Measurements from ENCODE around the gene RAB19. TPM values are rescaled to one million over a fixed set of nuclear protein-coding genes. Genes with fewer than 3 reads are reported as not detected.

RAB19 gene
- total and polyA plus RNA-seq, 4 donors: 0.24 to 3.2 (median 2.0) TPM

DNA sequence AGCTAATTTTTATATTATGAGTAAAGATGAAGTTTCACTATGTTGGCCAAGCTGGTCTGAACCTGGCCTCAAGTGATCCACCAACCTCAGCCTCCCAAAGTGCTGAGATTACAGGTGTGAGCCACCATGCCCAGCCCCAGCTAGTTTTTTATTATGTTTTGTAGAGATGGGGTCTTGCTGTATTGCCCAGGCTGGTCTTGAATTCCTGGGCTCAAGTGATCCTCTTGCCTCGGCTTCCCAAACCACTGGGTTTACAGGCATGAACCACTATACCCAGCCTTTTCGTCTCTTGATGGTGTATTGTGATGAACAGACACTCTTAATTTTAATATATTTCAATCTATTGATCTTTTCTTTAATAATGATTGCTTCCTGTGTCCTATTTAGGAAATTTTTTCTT is 17.7 kb downstream of the RAB19 start:
- no peak for ATAC-seq (ENCODE audit: insufficient read depth, low FRiP score)
- WGBS, 2 donors: 96 to 100% methylated on average over 2 of the region's 2 CpGs
- TF ChIP-seq, protein P1, sequence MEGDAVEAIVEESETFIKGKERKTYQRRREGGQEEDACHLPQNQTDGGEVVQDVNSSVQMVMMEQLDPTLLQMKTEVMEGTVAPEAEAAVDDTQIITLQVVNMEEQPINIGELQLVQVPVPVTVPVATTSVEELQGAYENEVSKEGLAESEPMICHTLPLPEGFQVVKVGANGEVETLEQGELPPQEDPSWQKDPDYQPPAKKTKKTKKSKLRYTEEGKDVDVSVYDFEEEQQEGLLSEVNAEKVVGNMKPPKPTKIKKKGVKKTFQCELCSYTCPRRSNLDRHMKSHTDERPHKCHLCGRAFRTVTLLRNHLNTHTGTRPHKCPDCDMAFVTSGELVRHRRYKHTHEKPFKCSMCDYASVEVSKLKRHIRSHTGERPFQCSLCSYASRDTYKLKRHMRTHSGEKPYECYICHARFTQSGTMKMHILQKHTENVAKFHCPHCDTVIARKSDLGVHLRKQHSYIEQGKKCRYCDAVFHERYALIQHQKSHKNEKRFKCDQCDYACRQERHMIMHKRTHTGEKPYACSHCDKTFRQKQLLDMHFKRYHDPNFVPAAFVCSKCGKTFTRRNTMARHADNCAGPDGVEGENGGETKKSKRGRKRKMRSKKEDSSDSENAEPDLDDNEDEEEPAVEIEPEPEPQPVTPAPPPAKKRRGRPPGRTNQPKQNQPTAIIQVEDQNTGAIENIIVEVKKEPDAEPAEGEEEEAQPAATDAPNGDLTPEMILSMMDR (IDR thresholded peaks at IDR 0.05; ENCODE audit: control extremely low read depth, extremely low read depth): no peak

DNA sequence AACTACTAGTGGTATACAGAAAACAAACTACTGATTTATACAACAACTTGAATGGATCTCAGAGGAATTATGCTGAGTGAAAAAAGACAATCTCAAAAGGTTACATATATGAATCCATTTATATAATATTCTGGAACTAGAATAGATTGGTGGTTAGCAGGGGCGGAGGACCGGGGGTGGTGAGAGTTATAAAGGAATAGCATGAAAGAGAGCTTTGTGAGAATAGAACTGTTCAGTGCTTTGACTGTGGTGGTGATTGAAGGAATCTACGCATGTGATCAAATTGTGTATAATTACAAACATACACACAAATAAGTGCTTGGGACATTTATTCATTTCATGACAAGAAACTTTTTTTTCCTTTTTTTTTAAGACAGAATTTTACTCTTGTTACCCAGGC is 19.6 kb downstream of the RAB19 start:
- H3K9ac ChIP-seq (ENCODE audit: insufficient read depth in 1 of 2, low read length in 2 of 2): no peak overlapping the region
- DNase-seq (no peak), ATAC-seq (ENCODE audit: insufficient read depth, low FRiP score) (no peak)
- H3K27ac ChIP-seq (ENCODE audit: low read depth in 1 of 2, low read length in 1 of 2): no peak overlapping the region
- H3K9me3 ChIP-seq (ENCODE audit: control insufficient read depth in 4 of 4, insufficient read depth in 3 of 4, low read length in 3 of 4): no peaks in the 10 kb centered on the region
- no peaks in the 10 kb centered on the region for H3K36me3 ChIP-seq (ENCODE audit: control insufficient read depth in 4 of 4, insufficient read depth in 4 of 4, low read length in 4 of 4)
- no peak overlapping the region for H3K4me3 ChIP-seq
- H3K4me1 ChIP-seq (ENCODE audit: control insufficient read depth in 5 of 5, insufficient read depth in 5 of 5, low read length in 5 of 5): no peaks in the 10 kb centered on the region
- H3K27me3 ChIP-seq (ENCODE audit: control insufficient read depth in 3 of 3, insufficient read depth in 3 of 3, low read length in 2 of 3): no peaks in the 10 kb centered on the region
- TF ChIP-seq, protein P1 (IDR thresholded peaks at IDR 0.05; ENCODE audit: control extremely low read depth, extremely low read depth): no peak
- 95 to 96% methylated on average over 3 of the region's 3 CpGs for WGBS, 2 donors

More for the DNA sequence above, 17.7 kb downstream of the RAB19 start:
- no peak overlapping the region for H3K4me3 ChIP-seq
- no peak for DNase-seq
- H3K27ac ChIP-seq (ENCODE audit: low read depth in 1 of 2, low read length in 1 of 2): no peak overlapping the region
- no peak overlapping the region for H3K9ac ChIP-seq (ENCODE audit: insufficient read depth in 1 of 2, low read length in 2 of 2)
- H3K4me1 ChIP-seq (ENCODE audit: control insufficient read depth in 5 of 5, insufficient read depth in 5 of 5, low read length in 5 of 5): no peaks in the 10 kb centered on the region
- no peaks in the 10 kb centered on the region for H3K36me3 ChIP-seq (ENCODE audit: control insufficient read depth in 4 of 4, insufficient read depth in 4 of 4, low read length in 4 of 4)
- peaks cover 0 to 2% (median 0%) of the 10 kb centered on the region in 4 donors for H3K9me3 ChIP-seq (ENCODE audit: control insufficient read depth in 4 of 4, insufficient read depth in 3 of 4, low read length in 3 of 4)
- H3K27me3 ChIP-seq (ENCODE audit: control insufficient read depth in 3 of 3, insufficient read depth in 3 of 3, low read length in 2 of 3): no peaks in the 10 kb centered on the region

DNA sequence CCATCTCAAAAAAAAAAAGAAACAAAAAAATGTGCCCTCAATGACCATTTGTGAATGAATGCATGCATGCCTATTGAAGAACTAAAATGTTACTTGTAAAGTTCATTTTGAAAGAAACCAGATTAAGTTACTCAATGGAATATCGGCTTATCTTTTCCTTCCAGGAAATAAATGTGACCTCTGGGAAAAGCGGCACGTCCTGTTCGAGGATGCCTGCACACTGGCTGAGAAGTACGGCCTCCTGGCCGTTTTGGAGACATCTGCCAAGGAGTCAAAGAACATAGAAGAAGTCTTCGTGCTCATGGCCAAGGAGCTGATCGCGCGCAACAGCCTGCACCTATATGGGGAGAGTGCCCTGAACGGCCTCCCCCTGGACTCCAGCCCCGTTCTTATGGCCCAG is 21.9 kb downstream of the RAB19 start:
- Histone ChIP-seq H3K4me3 (no peak overlapping the region), H3K36me3 (ENCODE audit: control insufficient read depth in 4 of 4, insufficient read depth in 4 of 4, low read length in 4 of 4) (no peaks in the 10 kb centered on the region), H3K9ac (ENCODE audit: insufficient read depth in 1 of 2, low read length in 2 of 2) (no peak overlapping the region), H3K9me3 (ENCODE audit: control insufficient read depth in 4 of 4, insufficient read depth in 3 of 4, low read length in 3 of 4) (no peaks in the 10 kb centered on the region), H3K27ac (ENCODE audit: low read depth in 1 of 2, low read length in 1 of 2) (no peak overlapping the region), H3K27me3 (ENCODE audit: control insufficient read depth in 3 of 3, insufficient read depth in 3 of 3, low read length in 2 of 3) (no peaks in the 10 kb centered on the region), H3K4me1 (ENCODE audit: control insufficient read depth in 5 of 5, insufficient read depth in 5 of 5, low read length in 5 of 5) (no peaks in the 10 kb centered on the region)
- no peak for DNase-seq
- WGBS, 2 donors: 80 to 91% methylated on average over 12 of the region's 12 CpGs
- ATAC-seq (ENCODE audit: insufficient read depth, low FRiP score): no peak
- TF ChIP-seq, protein P1 (IDR thresholded peaks at IDR 0.05; ENCODE audit: control extremely low read depth, extremely low read depth): no peak

DNA sequence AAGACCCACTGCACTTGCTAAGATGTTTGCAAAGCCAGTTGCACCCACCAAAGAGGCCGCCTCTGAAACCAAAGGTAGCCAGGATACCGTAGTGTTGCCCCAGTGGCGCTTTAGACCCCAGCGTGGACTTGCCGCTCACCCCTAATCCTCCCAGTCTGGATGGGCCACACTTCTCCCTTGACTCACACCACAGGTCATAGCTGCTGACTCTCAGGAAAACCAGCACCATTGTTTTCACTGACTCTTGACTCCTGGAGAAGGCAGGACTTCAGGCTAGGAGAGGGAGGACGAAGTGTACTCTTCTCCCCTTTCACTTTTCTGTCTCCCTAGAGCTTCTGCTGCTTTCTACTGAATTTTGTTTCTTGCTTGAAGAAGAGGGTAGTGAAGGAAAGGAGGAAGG is 22.3 kb downstream of the RAB19 start:
- Histone ChIP-seq H3K27me3 (ENCODE audit: control insufficient read depth in 3 of 3, insufficient read depth in 3 of 3, low read length in 2 of 3) (no peaks in the 10 kb centered on the region), H3K9ac (ENCODE audit: insufficient read depth in 1 of 2, low read length in 2 of 2) (no peak overlapping the region), H3K4me1 (ENCODE audit: control insufficient read depth in 5 of 5, insufficient read depth in 5 of 5, low read length in 5 of 5) (no peaks in the 10 kb centered on the region), H3K27ac (ENCODE audit: low read depth in 1 of 2, low read length in 1 of 2) (no peak overlapping the region), H3K4me3 (no peak overlapping the region), H3K36me3 (ENCODE audit: control insufficient read depth in 4 of 4, insufficient read depth in 4 of 4, low read length in 4 of 4) (no peaks in the 10 kb centered on the region), H3K9me3 (ENCODE audit: control insufficient read depth in 4 of 4, insufficient read depth in 3 of 4, low read length in 3 of 4) (no peaks in the 10 kb centered on the region)
- TF ChIP-seq, protein P1 (IDR thresholded peaks at IDR 0.05; ENCODE audit: control extremely low read depth, extremely low read depth): no peak
- 95 to 98% methylated on average over 6 of the region's 6 CpGs for WGBS, 2 donors
- DNase-seq (no peak), ATAC-seq (ENCODE audit: insufficient read depth, low FRiP score) (no peak)

All from lung (tissue), 12 donors.